NCI-H128 (cell line): Measurements from ENCODE around the gene IPO5.
"Not testable (repeated sequence)": the region's sequence is repeated elsewhere in the genome, so short reads cannot be mapped to it uniquely, and the experiment has no call there.

Experiments used
- DNase-seq: peaks from one replicate; lab custom pipeline; 2025; ENCODE audit not compliant: unreplicated experiment; lab: John Stamatoyannopoulos, UW

Gene IPO5

DNA sequence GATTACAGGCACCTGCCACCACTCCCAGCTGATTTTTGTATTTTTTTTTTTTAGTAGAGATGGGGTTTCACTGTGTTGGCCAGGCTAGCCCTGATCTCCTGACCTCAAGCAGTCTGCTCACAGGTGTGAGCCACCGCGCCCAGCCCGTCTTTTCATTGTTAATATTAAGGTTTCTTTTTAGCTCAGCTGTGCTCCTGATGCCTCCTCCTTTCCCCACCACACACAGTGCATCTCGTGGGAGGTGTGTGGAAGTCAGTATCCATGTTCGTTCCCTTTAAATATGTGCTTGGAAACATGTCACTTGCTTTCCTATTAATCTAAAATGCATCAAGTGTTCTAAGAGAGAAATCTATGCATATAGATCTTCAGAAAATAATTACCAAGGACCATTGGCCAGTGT lies 53.5 kb downstream of the IPO5 start:
- no peak for DNase-seq

DNA sequence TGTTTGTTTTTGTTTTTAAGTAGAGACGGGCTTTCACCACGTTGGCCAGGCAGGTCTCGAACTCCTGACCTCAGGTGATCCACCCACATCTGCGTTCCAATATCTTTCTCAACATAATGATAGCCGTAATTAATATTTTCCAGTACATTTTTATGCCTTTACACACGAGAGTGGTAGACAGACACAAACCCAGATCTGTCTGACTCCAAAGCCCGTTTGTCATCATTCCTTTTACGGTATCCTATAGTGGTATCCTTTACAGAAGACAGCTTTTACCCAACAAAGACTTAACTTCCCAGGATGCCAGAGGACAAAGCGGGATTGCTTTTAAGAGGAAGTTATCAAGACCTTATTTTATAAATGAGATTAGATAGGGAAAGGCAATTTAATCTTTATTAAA lies 59.8 kb downstream of the IPO5 start:
- no peak for DNase-seq

DNA sequence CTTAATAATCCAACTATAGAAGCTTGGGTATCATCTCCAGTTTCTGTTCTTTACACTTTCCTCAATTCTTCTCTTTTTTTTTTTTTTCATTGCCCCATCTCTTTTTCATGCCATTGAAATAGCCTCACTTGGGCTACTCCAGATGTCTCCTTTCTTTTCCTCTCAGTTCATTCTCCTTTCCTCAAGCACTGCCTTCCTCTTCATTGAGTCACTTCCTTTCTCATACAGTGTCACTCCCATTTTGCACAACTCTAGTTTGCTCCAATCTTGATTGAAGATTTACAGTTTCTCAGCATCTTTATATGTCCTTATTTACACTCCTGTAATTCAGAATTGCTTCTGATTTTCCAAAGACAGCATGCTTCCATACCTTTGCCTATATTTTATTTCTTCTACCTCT lies 61.3 kb downstream of the IPO5 start:
- no peak for DNase-seq

DNA sequence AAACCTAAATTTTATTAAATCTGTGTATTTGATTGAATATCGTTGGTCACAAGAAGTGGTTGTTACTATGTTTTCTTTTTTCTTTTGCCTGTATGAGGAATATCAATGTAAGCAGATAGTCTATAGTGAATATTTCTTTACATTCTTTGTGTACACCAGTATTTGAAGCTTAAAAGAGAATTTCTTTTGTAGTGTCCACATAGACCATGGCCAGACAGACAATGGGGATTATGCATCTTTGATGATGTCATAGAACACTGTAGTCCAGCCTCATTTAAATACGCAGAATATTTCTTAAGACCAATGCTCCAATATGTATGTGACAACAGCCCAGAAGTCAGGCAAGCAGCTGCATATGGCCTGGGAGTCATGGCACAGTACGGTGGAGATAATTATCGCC lies 64.8 kb downstream of the IPO5 start:
- no peak for DNase-seq

DNA sequence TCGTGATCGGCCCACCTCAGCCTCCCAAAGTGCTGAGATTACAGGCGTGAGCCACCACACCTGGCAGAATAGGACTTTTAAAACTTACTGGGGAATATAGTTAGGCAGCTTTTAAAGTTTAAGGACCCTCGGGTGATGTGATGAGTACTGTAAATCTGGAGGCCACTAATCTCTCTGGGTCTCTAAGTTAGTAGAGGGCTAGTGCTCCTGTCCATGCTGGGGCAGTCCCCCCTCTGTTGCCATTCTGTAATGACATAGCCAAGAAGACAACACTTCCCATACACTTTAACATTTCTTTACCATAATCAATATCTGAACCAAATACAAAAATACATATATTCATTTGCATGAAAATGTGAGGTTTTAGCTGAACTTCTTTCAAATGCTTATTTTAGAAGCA lies 65.7 kb downstream of the IPO5 start:
- no peak for DNase-seq

DNA sequence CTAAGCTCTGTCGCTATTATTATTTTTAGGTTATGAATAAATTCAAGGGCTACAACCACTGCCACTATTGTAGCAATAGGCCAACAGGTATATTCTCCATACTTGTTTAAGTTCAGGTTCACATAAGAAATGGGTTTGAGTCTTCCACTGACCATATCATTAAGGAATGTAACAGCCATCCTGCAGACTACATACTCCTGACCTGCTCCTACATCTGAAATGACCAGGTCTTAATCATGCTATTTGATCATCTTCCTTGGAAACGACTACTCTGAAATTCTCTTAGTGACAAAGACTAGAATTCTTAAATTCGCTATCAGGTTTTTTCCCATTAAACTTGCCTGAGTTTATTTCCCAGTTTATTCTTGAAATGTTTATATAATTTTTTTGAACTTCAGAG lies 66.8 kb downstream of the IPO5 start:
- no peak for DNase-seq

DNA sequence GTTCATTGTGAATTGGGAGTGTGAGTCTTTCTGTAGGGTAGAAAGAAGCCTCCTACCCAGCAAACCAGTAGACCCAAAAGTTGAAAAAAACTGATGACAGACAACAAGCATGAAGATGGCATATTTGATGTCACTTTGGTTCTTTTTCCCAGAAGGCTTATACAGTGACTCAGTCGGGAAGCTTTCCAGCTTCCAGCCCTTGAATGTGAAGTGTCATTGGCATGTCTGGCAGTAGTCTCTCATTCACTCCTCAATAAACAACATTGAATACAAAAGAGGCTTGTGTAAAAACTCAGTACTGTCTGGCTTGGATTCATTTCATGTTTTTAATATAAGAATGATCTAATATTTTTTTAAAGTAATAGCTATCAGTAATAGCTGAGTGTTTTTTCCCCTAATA lies 68.7 kb downstream of the IPO5 start:
- no peak for DNase-seq

DNA sequence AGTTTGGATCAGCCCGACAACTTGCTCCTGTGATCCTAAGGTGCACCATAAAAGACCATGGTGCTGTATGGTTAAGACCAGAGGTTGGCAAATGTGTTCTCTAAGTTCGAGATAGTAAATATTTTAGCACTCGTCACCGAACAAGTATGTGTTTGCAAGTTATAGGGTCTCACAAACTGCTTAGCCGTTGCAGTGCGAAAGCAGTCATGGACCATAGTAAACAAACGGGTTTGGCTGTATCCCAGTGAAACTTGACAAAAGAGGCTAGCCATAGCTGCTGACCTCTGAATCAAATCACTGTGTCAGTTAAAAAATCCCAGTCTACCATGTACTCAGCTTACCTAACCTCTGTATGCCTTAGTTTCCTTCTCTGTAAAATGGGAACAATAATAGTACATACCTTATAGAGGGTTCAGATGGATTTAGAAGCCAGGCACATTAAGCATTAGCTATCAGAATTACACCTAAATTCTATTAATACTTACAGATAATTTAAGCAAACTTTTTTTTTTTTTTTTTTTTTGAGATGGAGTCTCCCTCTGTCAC lies 72.1 kb downstream of the IPO5 start:
- no peak for DNase-seq

DNA sequence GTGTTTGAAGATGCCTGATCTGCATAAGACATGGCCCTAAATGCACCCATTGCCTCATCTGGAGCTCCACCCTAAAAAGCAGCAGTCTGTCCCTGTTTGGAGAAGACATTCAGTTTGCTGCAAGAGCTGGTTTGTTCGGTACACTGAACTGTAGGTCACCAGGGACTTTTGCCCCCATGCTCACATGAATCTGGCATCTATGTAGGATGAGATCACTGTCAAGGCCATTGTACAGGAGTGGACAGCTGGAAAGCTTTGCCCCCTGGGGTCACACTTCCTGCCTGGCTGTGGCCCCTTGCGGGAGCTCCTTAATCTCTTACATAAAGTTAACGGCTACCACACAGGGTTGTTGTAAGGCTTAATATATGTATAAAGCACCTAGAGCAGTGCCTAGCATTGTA lies 73.0 kb downstream of the IPO5 start:
- no peak for DNase-seq

DNA sequence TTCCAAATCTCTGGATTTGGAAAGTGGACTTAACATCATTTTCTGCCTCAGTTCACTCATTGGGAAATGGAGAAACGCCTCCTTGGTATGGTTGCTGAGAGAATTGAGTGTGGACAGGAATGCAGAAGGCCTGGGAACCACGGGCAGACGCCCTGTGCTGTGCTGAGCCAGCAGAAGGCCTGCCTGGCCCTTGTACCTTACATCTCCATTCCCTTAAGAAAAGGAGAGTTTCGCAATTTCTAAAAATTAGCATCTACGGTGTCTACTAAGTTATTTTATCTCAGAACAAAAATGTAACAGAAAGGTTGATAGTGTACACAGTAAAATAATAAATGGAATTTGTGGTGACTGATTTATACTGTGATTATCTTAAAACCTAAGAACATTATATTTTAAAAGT lies 78.7 kb downstream of the IPO5 start:
- no peak for DNase-seq

DNA sequence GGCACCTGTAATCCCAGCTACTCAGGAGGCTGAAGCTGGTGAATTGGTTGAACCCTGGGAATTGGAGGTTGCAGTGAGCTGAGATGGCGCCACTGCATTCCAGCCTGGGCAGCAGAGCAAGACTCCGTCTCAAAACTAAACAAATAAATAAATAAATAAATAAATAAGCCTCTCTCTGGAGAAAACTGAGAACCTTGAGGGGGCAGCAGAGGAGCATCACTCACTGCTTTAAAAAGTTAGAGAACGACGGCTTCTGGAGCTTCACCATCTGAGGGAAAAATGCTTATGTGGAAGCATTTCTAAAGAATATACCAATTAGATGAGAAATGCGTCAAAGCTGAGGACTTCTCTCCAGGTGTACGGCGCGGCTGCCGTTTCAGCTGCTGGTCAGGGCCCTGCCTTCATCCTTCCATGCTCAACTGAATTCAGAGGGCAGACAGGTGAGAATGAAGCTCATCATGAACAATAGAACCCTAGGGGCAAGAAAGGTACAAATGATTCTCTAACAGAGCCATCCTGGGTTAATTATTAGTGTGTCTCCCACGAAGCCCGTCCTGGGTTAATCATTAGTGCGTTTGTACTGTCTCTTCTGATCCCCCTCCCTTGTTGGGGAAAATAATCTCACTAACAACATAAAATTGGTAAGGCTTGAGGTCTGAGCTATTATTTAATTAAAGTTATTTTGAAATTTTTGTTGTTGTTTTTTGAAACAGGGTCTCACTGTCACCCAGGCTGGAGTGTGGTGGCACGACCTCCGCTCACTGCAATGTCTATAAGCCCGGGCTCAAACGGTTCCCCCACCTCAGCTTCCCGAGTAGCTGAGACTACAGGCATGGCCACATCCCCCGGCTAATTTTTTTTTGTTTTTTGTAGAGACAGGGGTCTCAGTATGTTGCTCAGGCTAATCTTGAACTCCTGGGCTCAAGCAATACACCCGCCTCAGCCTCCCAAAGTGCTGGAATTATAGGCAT lies 80.1 kb downstream of the IPO5 start:
- no peak for DNase-seq

DNA sequence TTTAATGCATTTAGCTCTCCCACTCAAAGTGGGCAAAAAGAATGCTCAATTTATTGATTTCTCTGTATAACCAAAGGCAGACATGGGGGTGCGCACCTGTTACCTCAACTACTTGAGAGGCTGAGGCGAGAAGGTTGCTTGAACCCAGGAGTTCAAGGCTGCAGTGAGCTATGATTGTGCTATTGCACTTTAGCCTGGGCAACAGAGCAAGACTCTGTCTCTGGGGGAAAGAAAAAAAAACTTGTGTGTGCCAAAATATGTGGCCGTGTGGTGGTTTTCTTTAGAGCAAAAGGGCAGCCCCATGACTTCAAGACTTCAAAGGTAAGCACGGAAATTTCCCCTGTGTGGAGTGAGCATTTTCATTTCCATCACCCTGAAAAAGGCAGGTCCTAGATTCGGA lies 81.9 kb downstream of the IPO5 start:
- DNase-seq, result no peak

DNA sequence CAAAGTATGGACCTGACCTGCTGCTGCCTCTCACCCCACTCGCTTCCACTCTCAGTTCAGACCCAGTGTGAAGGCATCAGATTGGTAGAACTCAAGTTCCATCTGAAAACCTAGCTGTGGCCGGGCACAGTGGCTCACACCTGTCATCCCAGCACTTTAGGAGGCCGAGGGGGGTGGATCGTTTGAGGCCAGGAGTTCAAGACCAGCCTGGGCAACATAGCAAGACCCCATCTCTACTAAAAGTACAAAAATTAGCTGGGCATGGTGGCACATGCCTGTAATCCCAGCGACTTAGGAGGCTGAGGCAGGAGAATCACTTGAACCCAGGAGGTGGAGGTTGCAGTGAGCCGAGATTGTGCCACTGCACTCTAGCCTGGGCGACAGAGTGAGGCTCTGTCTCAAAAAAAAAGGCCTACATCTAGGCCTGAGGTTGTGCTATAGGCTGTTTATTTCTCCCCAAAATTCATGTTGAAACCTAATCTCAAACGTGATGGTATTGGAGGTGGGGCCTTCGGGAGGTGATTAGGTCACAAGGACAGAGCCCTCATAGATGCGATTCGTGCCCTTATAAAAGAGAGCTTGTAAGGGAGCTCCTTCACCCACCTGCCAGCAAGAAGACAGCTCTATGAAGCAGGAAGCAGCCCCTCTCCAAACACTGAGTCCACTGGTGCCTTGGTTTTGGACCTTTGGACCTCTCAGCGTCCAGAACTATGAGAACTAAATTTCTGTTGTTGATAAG lies 83.3 kb downstream of the IPO5 start:
- DNase-seq, result not testable (repeated sequence)

DNA sequence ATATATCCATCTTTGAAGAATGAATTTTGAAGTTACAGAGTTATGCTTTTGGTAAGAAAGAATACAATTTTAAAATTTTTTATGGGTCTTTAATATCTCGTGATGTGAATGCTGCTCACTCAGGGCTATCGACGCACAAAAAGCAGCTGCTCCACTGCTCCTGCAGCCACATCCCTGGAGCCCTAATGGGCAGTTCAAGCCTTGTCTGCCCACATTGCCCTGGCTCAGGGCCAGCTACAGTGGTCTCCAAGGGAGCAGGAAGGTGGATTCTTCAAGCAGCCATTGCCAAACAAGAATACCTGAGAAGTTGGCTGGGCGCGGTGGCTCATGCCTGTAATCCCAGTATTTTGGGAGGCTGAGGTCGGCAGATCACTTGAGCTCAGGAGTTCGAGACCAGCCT lies 85.8 kb downstream of the IPO5 start:
- no peak for DNase-seq

DNA sequence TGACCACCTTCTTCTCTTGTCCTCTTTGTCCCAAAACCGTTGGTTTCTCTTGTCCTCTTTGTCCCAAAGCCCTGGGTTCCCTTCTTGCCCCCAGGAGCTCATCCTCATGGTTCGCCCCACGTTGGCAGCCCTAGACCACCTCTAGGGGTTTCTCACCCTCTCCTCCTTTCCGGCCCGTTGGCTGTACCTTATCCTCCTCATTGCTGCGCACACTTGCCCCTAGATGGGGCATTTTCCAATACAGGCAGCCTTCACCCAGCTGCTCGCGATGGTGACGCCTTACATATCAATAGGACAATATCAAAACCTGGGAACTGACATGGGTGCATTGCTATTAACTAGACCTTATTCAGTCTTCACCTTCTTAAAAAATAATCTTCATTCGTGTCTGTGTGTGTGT lies 86.5 kb downstream of the IPO5 start:
- DNase-seq, result no peak

DNA sequence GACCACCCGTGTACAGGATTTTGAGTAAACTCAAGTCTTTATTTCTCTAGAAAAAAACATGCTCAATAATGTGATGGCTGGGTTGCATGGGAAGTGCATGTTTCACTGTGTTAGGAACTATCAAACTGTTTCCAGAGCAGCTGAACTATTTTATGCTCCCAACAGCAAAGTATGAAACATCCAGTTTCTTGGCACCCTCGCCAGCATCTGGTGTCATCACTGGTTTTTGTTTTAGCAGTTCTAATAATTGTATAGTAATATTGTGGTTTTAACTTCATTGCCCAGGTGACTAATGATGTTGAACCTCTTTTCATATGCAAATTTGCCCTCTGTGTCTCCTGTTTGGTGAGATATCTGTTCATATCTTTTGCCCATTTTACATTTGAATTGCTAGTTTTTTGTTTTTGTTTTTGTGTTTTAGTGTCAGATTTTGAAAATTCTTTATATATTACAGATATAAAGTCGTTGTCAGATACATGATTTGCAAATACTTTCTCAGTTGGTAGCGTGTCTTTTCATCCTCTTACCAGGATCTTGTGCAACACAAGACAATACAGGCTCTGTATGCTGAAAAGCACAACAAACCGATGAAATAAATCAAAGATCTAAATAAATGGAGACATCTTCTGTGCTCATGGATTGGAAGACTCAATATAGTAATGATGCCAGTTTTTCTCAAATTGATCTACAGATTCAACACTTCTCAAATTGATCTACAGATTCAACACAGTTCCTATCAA lies 87.8 kb downstream of the IPO5 start:
- DNase-seq, result no peak

DNA sequence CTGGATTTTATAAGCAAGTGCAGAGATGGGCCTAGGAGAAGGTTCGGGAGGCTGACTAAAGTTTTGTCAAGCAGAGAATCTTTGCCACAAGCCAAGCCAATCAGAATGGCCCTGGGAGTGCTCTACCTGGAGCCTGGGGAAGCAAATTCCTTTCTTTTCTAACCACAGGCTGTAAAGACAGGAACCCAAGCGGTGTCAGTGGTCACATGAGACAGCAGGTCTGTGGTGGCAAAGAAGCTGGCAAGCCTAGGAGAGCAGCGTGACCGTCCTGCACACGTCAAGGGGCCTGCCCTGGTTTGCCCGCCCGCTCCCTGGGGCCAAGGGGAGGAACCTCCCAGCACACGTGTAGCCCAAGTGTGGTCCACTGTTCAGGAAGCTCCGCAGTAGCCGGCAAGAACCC lies 90.8 kb downstream of the IPO5 start:
- DNase-seq, result no peak

DNA sequence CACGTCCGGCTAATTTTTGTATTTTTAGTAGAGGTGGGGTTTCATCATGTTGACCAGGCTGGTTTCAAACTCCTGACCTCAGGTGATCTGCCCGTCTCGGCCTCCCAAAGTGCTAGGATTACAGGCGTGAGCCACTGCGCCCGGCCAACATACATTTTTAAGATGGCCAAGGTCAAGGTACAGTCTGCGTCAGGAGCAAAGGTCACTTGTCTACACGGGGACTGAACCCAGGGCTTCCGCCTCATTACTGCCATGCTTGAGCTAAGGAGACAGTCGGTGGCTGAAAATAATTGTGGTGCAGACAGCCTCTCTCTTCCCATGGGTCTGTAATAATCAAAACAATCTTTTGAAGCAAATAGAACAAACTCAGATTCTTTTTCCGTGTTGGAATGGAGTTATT lies 94.3 kb downstream of the IPO5 start:
- DNase-seq, result not testable (repeated sequence)

DNA sequence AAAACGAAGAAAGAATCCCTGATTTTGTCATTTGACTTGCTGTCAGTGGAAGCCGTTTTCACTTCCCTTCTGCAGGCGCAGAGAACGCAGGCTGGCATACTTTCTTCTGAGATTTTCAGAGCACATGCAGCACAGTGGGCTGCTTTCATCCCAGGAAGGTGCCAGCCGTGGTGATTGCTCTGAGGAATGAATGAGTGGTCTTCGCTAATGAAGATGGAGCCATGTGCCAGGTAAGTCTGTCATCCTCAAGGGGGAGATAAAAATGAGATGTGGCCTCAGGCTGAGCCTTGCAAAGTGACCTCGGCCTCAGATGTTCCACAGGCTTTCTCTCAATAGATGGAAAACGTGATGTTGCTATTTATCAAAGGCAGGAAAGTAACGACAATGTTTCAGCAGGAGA lies 94.8 kb downstream of the IPO5 start:
- no peak for DNase-seq

DNA sequence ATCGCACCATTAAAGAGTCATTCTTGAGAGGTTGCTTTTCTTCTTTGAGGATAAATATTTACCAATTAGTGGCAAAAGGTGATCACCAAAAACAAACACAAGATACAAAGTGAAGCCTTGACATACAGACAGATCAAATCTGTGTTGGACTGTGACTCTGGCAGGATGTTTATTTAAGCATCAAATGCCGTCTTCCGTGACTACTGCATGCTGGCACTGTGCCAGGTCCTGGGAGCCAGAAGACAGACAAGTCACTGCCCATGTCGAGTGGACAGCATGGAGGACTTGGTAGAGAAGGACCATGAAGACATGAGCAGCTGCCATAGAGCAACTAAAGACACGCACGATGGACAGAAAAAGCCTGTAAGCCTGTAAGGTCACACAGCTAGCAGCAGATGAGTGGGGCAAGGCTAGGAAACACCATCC lies 96.6 kb downstream of the IPO5 start:
- no peak for DNase-seq

DNA sequence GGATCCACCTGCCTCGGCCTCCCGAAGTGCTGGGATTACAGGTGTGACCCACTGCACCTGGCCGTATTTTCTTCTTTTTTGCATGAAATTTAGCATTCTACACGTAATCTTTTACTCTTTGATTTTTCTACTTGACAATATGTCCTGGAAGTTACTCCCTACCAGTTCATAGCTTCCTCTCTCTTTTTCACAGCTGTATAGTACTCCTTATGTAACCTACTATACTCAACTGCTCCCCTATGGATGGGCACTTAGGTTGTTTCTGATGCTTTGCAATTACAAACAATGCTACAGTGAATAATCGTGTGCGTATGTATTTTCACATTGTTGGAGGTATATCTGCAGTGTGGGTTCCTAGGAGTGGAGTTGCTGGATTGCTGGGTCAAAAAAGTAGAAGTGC lies 98.9 kb downstream of the IPO5 start:
- no peak for DNase-seq
